Fibroblast of pulmonary artery (primary cell): ENCODE data around the gene SLC39A3.

ENCODE experiments used
- DNase-seq: peaks from one replicate; pipeline ENCODE4 v3.0.0-alpha.2; 2010; ENCODE audit warnings: low read depth
- H3K4me3 ChIP-seq: replicated peaks from 2 replicates; pipeline ENCODE4 v1.5.1; 2011; ENCODE audit warnings: low read depth, mild to moderate bottlenecking, control low read depth, low read length, moderate library complexity
- CTCF ChIP-seq: IDR thresholded peaks from 2 replicates; pipeline ENCODE4 v1.5.1; 2011; ENCODE audit warnings: mild to moderate bottlenecking, control low read depth, low read length, inconsistent platforms; ENCODE audit errors: missing control alignments

SLC39A3 gene

GRCh38 chr19:2711172-2711874 is 28.5 kb downstream of the SLC39A3 start:
- DNase-seq = peak; percentile 76
- TF ChIP-seq CTCF = no peak
- no peak overlapping the region for H3K4me3 ChIP-seq

- TF ChIP-seq CTCF = no peak
- H3K4me3 ChIP-seq = no peak overlapping the region
- DNase-seq = no peak
Observed at GRCh38 chr19:2706251-2706650, 33.6 kb downstream of the SLC39A3 start.

- TF ChIP-seq CTCF = no peak
- no peak for DNase-seq
- H3K4me3 ChIP-seq = no peak overlapping the region
Observed at GRCh38 chr19:2703691-2704216, 36.1 kb downstream of the SLC39A3 start.

GRCh38 chr19:2703077-2703437 is 36.8 kb downstream of the SLC39A3 start:
- DNase-seq = no peak
- peak overlapping the region; percentile 33 for H3K4me3 ChIP-seq

GRCh38 chr19:2702170-2703076 is 37.4 kb downstream of the SLC39A3 start, which contains the start of gene GNG7:
Gene GNG7 (minus strand): TSS chr19:2702694. CDS start chr19:2520688, 182,006 bp downstream.
- TF ChIP-seq CTCF = no peak
- DNase-seq = peak; percentile 81
- H3K4me3 ChIP-seq = peak within 1 kb of the TSS; percentile 48

More at GRCh38 chr19:2703077-2703437, 36.8 kb downstream of the SLC39A3 start:
- TF ChIP-seq CTCF = no peak

GRCh38 chr19:2701361-2702169 is 38.3 kb downstream of the SLC39A3 start:
- H3K4me3 ChIP-seq = no peak overlapping the region
- no peak for TF ChIP-seq CTCF

More at GRCh38 chr19:2701361-2702169, 38.3 kb downstream of the SLC39A3 start:
- DNase-seq = no peak
